Measurements from ENCODE around the gene GPRC5B. TPM values are rescaled to one million over a fixed set of nuclear protein-coding genes. Genes with fewer than 3 reads are reported as not detected.

The GPRC5B gene
- total RNA-seq, 1 experiment from 2014 or later: 137 TPM

DNA sequence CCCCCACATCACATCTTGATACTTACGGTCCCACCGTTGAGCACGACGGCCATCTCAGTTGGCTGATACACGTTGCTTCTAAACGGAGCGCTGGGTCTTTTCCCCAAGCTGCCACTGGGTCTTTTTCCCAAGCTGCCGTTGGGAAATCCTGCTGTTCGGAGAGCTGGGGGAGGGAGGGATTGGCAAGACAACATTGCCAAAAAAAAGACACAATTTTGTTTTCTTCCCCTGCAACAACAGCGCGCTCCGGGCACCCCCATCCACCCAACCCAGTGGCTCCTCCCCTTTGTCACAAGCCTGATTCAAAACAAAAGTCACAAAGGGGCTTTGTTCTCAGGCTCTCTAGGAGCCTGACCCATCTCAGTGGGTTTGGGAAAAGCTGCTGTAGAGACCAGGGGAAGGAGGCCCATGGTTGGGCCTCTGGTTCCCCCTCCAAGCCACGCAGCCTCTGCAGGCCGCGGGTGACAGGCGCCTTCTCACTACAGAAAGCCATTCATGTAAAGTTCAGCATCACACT lies 22.8 kb downstream of the GPRC5B start:
- 0 out of 2 replicates have a peak overlapping the region, but pooled peaks have one; percentile 3 for H2BK15ac ChIP-seq (ENCODE audit: low read depth, low read length)
- H3K18ac ChIP-seq (ENCODE audit: insufficient read length, low read depth, low read length): peak overlapping the region; percentile 89
- peaks cover 22% of the 10 kb centered on the region for H3K4me1 ChIP-seq (ENCODE audit: insufficient read depth, low read length)
- H4K8ac ChIP-seq (replicated peaks; ENCODE audit: insufficient read length, low read depth, low read length): no peak overlapping the region
- H3K4me2 ChIP-seq (ENCODE audit: insufficient read depth, insufficient read length, low read length): peak overlapping the region; percentile 78
- peak overlapping the region; percentile 97 to 100 (median 99) for H3K27ac Mint-ChIP-seq
- H3K36me3 Mint-ChIP-seq (ENCODE audit: insufficient read depth in 1 of 3, low read depth in 3 of 3): peaks cover 44 to 80% (median 52%) of the 10 kb centered on the region in 3 experiments; a peak in 6 of 7 replicates
- H3K4ac ChIP-seq (ENCODE audit: low read depth, low read length): no peak overlapping the region
- H3K27me3 Mint-ChIP-seq (ENCODE audit: low read depth): no peaks in the 10 kb centered on the region; the same call in 1 of the 2 replicates
- H2BK20ac ChIP-seq (ENCODE audit: low read depth, low read length, poor library complexity, severe bottlenecking): no peak overlapping the region
- no peak overlapping the region for H2BK120ac ChIP-seq (ENCODE audit: low read depth, low read length, poor library complexity, severe bottlenecking)
- TF ChIP-seq, protein P1, sequence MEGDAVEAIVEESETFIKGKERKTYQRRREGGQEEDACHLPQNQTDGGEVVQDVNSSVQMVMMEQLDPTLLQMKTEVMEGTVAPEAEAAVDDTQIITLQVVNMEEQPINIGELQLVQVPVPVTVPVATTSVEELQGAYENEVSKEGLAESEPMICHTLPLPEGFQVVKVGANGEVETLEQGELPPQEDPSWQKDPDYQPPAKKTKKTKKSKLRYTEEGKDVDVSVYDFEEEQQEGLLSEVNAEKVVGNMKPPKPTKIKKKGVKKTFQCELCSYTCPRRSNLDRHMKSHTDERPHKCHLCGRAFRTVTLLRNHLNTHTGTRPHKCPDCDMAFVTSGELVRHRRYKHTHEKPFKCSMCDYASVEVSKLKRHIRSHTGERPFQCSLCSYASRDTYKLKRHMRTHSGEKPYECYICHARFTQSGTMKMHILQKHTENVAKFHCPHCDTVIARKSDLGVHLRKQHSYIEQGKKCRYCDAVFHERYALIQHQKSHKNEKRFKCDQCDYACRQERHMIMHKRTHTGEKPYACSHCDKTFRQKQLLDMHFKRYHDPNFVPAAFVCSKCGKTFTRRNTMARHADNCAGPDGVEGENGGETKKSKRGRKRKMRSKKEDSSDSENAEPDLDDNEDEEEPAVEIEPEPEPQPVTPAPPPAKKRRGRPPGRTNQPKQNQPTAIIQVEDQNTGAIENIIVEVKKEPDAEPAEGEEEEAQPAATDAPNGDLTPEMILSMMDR (conservative IDR thresholded peaks at IDR 0.05): no peak
- no peaks in the 10 kb centered on the region; the same call in 1 of the 2 replicates for H3K79me2 ChIP-seq (ENCODE audit: insufficient read depth, low read length)
- peak overlapping the region; percentile 62 to 70 for H3K4me3 Mint-ChIP-seq
- no peaks in the 10 kb centered on the region for H3K79me1 ChIP-seq (ENCODE audit: insufficient read depth, low read depth, low read length, poor library complexity, severe bottlenecking)
- H3K4me1 Mint-ChIP-seq: peaks cover 67 to 73% of the 10 kb centered on the region in 2 experiments
- H2BK5ac ChIP-seq (ENCODE audit: insufficient read length, low read length): peak overlapping the region; percentile 56
- H2AFZ ChIP-seq (ENCODE audit: low read length): no peak overlapping the region
- H4K5ac ChIP-seq (ENCODE audit: insufficient read length, low read depth, low read length): peak overlapping the region; percentile 82
- DNase-seq: peak; percentile 65
- H4K91ac ChIP-seq (ENCODE audit: insufficient read length, low read depth, low read length): no peak overlapping the region
- no peaks in the 10 kb centered on the region for H3K9me3 Mint-ChIP-seq
- H3K27me3 ChIP-seq (ENCODE audit: insufficient read depth, low read length): no peaks in the 10 kb centered on the region
- no peak overlapping the region for H3T11ph ChIP-seq (ENCODE audit: low read length)
- H4K20me1 ChIP-seq (ENCODE audit: control insufficient read depth, insufficient read depth, insufficient read length): no peaks in the 10 kb centered on the region
- H3K27ac ChIP-seq (ENCODE audit: insufficient read length, low read depth, low read length): peak overlapping the region; percentile 96
- no CpG with 5 or more reads among the region's 16 CpGs for WGBS (ENCODE audit: extremely low coverage, insufficient read length, low lambda C conversion rate)
- no peaks in the 10 kb centered on the region for H3K23me2 ChIP-seq (ENCODE audit: insufficient read length, low read depth, low read length, poor library complexity, severe bottlenecking)
- peak overlapping the region; percentile 82; the same call in 1 of the 2 replicates for H3K14ac ChIP-seq (ENCODE audit: insufficient read depth, low read length)
- H3K9me3 ChIP-seq (ENCODE audit: control insufficient read depth, low read depth, low read length): no peaks in the 10 kb centered on the region
- peak overlapping the region; percentile 69 for H2AK5ac ChIP-seq (ENCODE audit: insufficient read length, low read length)
- H2BK12ac ChIP-seq (ENCODE audit: insufficient read length, low read depth, low read length): peak overlapping the region; percentile 77
- H3K56ac ChIP-seq (ENCODE audit: insufficient read length, low read depth, low read length): no peak overlapping the region
- no peak overlapping the region for H3K23ac ChIP-seq (ENCODE audit: insufficient read length, low read depth, low read length)
- peak overlapping the region; percentile 53 for H3K9ac ChIP-seq (ENCODE audit: extremely low read depth, insufficient read length, low read length)

Measured in H9 (cell line).